Measurements from ENCODE around the gene TMEM232.

TMEM232 gene

DNA sequence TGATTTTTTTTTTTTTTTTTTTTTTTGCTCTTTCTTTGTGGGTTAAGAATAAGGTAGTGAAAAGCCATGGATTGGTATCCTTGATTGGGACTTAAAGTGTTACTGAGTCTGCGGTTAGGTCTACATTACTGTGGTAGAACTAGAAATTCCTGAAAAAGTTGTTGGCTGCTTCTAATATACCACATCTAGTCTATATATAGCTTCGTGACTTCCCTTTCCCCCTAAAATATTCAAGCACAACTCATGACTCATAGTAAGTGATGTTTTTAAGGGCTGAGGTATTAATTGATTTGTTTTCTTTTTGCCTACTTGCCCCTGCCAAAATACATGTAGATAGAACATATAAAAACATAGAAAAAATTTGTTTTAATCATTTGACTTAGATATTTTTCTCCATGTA, 247.6 kb downstream of the TMEM232 start:
- H3K9me3 Mint-ChIP-seq: no peaks in the 10 kb centered on the region
- H3K27me3 Mint-ChIP-seq: no peaks in the 10 kb centered on the region
- H3K4me3 Mint-ChIP-seq: no peak overlapping the region
- no peak overlapping the region for H3K27ac Mint-ChIP-seq
- CTCF ChIA-PET: no interaction called here
- DNase-seq: no peak
- no peaks in the 10 kb centered on the region for H3K4me1 Mint-ChIP-seq
- no peaks in the 10 kb centered on the region for H3K36me3 Mint-ChIP-seq

GRCh38 chr5:110477911-110478310, 248.6 kb downstream of the TMEM232 start:
- Mint-ChIP-seq H3K4me3 (no peak overlapping the region), H3K36me3 (no peaks in the 10 kb centered on the region), H3K4me1 (no peaks in the 10 kb centered on the region), H3K27ac (no peak overlapping the region), H3K27me3 (no peaks in the 10 kb centered on the region), H3K9me3 (no peaks in the 10 kb centered on the region)
- CTCF ChIA-PET: no interaction called here
- DNase-seq: no peak

- Mint-ChIP-seq H3K27me3 (no peaks in the 10 kb centered on the region), H3K4me1 (no peaks in the 10 kb centered on the region), H3K4me3 (no peak overlapping the region), H3K27ac (no peak overlapping the region), H3K36me3 (no peaks in the 10 kb centered on the region), H3K9me3 (peaks cover 5% of the 10 kb centered on the region)
- CTCF ChIA-PET: no interaction called here
- DNase-seq: no peak
These were observed 250.3 kb downstream of the TMEM232 start for GRCh38 chr5:110476164-110476563.

GRCh38 chr5:110475529-110475928, 250.9 kb downstream of the TMEM232 start:
- DNase-seq: no peak
- CTCF ChIA-PET: no interaction called here
- no peak overlapping the region for H3K4me3 Mint-ChIP-seq
- H3K27me3 Mint-ChIP-seq: no peaks in the 10 kb centered on the region
- no peaks in the 10 kb centered on the region for H3K36me3 Mint-ChIP-seq
- no peaks in the 10 kb centered on the region for H3K4me1 Mint-ChIP-seq
- H3K9me3 Mint-ChIP-seq: peaks cover 11% of the 10 kb centered on the region
- H3K27ac Mint-ChIP-seq: no peak overlapping the region

GRCh38 chr5:110469486-110469885, 257.0 kb downstream of the TMEM232 start:
- CTCF ChIA-PET: interaction anchor here (0.6 kb wide), 1 partner anchor 131 kb away, joined by 3 read pairs; no protein-coding TSS in a partner anchor
- Mint-ChIP-seq H3K27ac (no peak overlapping the region), H3K27me3 (no peaks in the 10 kb centered on the region), H3K4me3 (no peak overlapping the region), H3K9me3 (peaks cover 14% of the 10 kb centered on the region), H3K4me1 (no peaks in the 10 kb centered on the region), H3K36me3 (no peaks in the 10 kb centered on the region)
- DNase-seq: no peak

DNA sequence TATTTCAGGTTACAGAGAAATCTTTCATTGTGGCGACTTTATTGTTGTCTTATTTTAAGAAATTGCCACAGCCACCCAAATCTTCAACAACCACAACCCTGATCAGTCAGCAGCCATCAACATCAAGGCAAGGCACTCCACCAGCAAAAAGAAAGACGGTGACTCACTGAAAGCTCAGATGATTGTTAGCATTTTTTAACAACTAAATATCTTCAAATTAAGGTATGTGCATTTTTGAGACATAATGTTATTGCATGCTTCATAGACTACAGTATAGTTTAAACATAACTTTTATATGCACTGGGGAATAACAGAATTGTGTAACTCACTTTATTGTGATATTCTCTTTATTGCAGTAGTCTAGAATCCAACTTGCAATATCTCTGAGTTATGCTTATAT, 263.4 kb downstream of the TMEM232 start:
- Mint-ChIP-seq H3K4me3 (no peak overlapping the region), H3K27me3 (no peaks in the 10 kb centered on the region), H3K27ac (no peak overlapping the region), H3K36me3 (no peaks in the 10 kb centered on the region), H3K9me3 (no peaks in the 10 kb centered on the region), H3K4me1 (no peaks in the 10 kb centered on the region)
- CTCF ChIA-PET: no interaction called here
- no peak for DNase-seq

DNA sequence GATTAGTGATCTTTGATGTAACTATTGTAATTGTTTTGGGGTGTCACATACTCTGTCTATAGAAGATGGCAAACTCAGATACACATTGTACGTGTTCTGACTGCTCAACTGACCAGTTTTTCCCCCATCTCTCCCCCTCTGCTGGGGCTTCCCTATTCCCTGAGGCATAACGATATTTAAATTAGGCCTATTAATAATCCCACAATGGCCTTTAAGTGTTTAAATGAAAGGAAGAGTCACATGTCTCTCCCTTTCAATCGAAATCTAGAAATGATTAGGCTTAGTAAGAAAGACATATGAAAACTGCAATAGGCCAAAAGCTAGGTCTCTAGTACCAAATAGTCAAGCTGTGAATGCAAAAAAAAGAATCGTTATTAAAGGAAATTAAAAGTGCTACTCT, 265.6 kb downstream of the TMEM232 start:
- H3K4me1 Mint-ChIP-seq: no peaks in the 10 kb centered on the region
- no peak overlapping the region for H3K27ac Mint-ChIP-seq

GRCh38 chr5:110458313-110458712, 268.2 kb downstream of the TMEM232 start:
- H3K4me1 Mint-ChIP-seq: no peaks in the 10 kb centered on the region
- H3K4me3 Mint-ChIP-seq: no peak overlapping the region
- DNase-seq: no peak
- CTCF ChIA-PET: no interaction called here
- no peaks in the 10 kb centered on the region for H3K9me3 Mint-ChIP-seq
- H3K36me3 Mint-ChIP-seq: no peaks in the 10 kb centered on the region
- H3K27ac Mint-ChIP-seq: no peak overlapping the region
- H3K27me3 Mint-ChIP-seq: no peaks in the 10 kb centered on the region

More for the DNA sequence above, 265.6 kb downstream of the TMEM232 start:
- H3K9me3 Mint-ChIP-seq: no peaks in the 10 kb centered on the region
- no peak for DNase-seq
- H3K4me3 Mint-ChIP-seq: no peak overlapping the region
- H3K36me3 Mint-ChIP-seq: no peaks in the 10 kb centered on the region
- CTCF ChIA-PET: no interaction called here
- no peaks in the 10 kb centered on the region for H3K27me3 Mint-ChIP-seq

DNA sequence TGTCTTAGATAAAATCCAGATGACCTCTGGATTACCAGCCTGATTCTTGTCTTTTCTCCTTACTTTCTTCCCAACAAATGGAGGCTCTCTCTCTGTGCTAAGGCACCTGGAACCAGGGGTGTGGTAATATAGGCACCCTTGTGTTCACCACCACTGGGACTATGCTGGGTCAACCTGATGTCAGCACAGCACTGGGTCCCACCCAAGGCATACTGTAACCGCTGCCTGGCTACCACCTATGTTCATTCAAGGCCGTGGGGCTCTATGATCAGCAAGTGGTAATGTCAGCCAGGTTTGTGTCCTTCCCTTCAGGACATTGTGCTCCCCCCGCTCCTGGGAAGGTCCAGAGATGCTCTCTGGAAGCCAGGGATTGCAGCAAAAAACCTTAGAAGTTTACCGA, 283.6 kb downstream of the TMEM232 start:
- Mint-ChIP-seq H3K4me1 (no peaks in the 10 kb centered on the region), H3K4me3 (no peak overlapping the region), H3K27me3 (peaks cover 3% of the 10 kb centered on the region), H3K27ac (no peak overlapping the region), H3K9me3 (no peaks in the 10 kb centered on the region), H3K36me3 (no peaks in the 10 kb centered on the region)
- DNase-seq: no peak
- CTCF ChIA-PET: no interaction called here

- Mint-ChIP-seq H3K4me1 (no peaks in the 10 kb centered on the region), H3K36me3 (no peaks in the 10 kb centered on the region), H3K27ac (no peak overlapping the region), H3K4me3 (no peak overlapping the region), H3K27me3 (peaks cover 3% of the 10 kb centered on the region), H3K9me3 (no peaks in the 10 kb centered on the region)
- DNase-seq: no peak
- CTCF ChIA-PET: interaction anchor here (0.8 kb wide), 1 partner anchor 60 kb away, joined by 3 read pairs; no protein-coding TSS in a partner anchor
These were observed 285.4 kb downstream of the TMEM232 start for GRCh38 chr5:110441035-110441434.

- CTCF ChIA-PET: no interaction called here
- H3K4me3 Mint-ChIP-seq: no peak overlapping the region
- H3K9me3 Mint-ChIP-seq: no peaks in the 10 kb centered on the region
- DNase-seq: no peak
- H3K4me1 Mint-ChIP-seq: no peaks in the 10 kb centered on the region
- H3K27ac Mint-ChIP-seq: no peak overlapping the region
- H3K27me3 Mint-ChIP-seq: peaks cover 3% of the 10 kb centered on the region
- no peaks in the 10 kb centered on the region for H3K36me3 Mint-ChIP-seq
These were observed 286.4 kb downstream of the TMEM232 start for GRCh38 chr5:110440058-110440457.

GRCh38 chr5:110439296-110439695, 287.2 kb downstream of the TMEM232 start:
- H3K4me1 Mint-ChIP-seq: no peaks in the 10 kb centered on the region
- H3K4me3 Mint-ChIP-seq: no peak overlapping the region
- no peak for DNase-seq
- H3K9me3 Mint-ChIP-seq: no peaks in the 10 kb centered on the region
- no peak overlapping the region for H3K27ac Mint-ChIP-seq
- peaks cover 3% of the 10 kb centered on the region for H3K27me3 Mint-ChIP-seq
- CTCF ChIA-PET: no interaction called here
- H3K36me3 Mint-ChIP-seq: no peaks in the 10 kb centered on the region

DNA sequence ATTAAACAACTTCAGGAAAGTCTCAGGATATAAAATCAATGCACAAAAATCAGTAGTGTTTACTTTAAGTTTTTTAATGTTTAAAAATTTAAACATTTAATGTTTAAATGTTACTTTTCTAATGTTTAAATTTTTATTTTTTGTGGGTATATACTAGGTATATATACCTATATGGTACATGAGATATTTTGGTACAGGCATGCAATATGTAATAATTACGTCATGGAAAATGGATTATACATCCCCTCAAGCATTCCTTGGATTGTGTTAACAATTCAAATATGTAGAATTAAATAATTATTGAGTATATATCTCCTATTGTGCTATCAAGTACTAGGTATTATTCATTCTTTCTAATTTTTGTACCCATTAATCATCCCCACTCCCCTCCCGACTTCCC, 291.3 kb downstream of the TMEM232 start:
- Mint-ChIP-seq H3K27me3 (peaks cover 3% of the 10 kb centered on the region), H3K4me3 (no peak overlapping the region), H3K36me3 (no peaks in the 10 kb centered on the region), H3K4me1 (no peaks in the 10 kb centered on the region), H3K9me3 (peaks cover 2% of the 10 kb centered on the region), H3K27ac (no peak overlapping the region)
- no peak for DNase-seq
- CTCF ChIA-PET: no interaction called here

GRCh38 chr5:110431603-110432002, 294.9 kb downstream of the TMEM232 start:
- CTCF ChIA-PET: no interaction called here
- H3K27ac Mint-ChIP-seq: no peak overlapping the region
- peaks cover 2% of the 10 kb centered on the region for H3K9me3 Mint-ChIP-seq
- H3K4me1 Mint-ChIP-seq: no peaks in the 10 kb centered on the region
- no peak overlapping the region for H3K4me3 Mint-ChIP-seq
- no peak for DNase-seq
- H3K36me3 Mint-ChIP-seq: no peaks in the 10 kb centered on the region
- no peaks in the 10 kb centered on the region for H3K27me3 Mint-ChIP-seq

GRCh38 chr5:110414360-110414759, 312.1 kb downstream of the TMEM232 start:
- Mint-ChIP-seq H3K27me3 (no peaks in the 10 kb centered on the region), H3K27ac (no peak overlapping the region), H3K4me3 (no peak overlapping the region), H3K36me3 (no peaks in the 10 kb centered on the region), H3K4me1 (no peaks in the 10 kb centered on the region), H3K9me3 (no peaks in the 10 kb centered on the region)
- CTCF ChIA-PET: interaction anchor here (0.6 to 1.6 kb wide), 6 partner anchors 9 to 431 kb away, joined by 3 to 5 read pairs (median 3); no protein-coding TSS in a partner anchor
- no peak for DNase-seq

- H3K27me3 Mint-ChIP-seq: no peaks in the 10 kb centered on the region
- H3K27ac Mint-ChIP-seq: no peak overlapping the region
- H3K9me3 Mint-ChIP-seq: no peaks in the 10 kb centered on the region
- H3K4me1 Mint-ChIP-seq: no peaks in the 10 kb centered on the region
- H3K36me3 Mint-ChIP-seq: no peaks in the 10 kb centered on the region
- no peak overlapping the region for H3K4me3 Mint-ChIP-seq
- no peak for DNase-seq
- CTCF ChIA-PET: interaction anchor here (0.6 to 1.6 kb wide), 4 partner anchors 9 to 431 kb away, joined by 3 to 5 read pairs (median 3); no protein-coding TSS in a partner anchor
These were observed 312.6 kb downstream of the TMEM232 start for GRCh38 chr5:110413856-110414255.
